ENCODE data around the gene RIOK3.
"Not testable (repeated sequence)": the region's sequence is repeated elsewhere in the genome, so short reads cannot be mapped to it uniquely, and the experiment has no call there.

RIOK3 gene

GRCh38 chr18:23498877-23499276 is 45.8 kb downstream of the RIOK3 start:
- peak; percentile 70 for DNase-seq

- DNase-seq: no peak
Measured at GRCh38 chr18:23499291-23499781, 46.2 kb downstream of the RIOK3 start.

GRCh38 chr18:23501626-23502025 is 48.5 kb downstream of the RIOK3 start:
- DNase-seq: no peak

GRCh38 chr18:23502516-23503037 is 49.5 kb downstream of the RIOK3 start:
- no peak for DNase-seq

DNA sequence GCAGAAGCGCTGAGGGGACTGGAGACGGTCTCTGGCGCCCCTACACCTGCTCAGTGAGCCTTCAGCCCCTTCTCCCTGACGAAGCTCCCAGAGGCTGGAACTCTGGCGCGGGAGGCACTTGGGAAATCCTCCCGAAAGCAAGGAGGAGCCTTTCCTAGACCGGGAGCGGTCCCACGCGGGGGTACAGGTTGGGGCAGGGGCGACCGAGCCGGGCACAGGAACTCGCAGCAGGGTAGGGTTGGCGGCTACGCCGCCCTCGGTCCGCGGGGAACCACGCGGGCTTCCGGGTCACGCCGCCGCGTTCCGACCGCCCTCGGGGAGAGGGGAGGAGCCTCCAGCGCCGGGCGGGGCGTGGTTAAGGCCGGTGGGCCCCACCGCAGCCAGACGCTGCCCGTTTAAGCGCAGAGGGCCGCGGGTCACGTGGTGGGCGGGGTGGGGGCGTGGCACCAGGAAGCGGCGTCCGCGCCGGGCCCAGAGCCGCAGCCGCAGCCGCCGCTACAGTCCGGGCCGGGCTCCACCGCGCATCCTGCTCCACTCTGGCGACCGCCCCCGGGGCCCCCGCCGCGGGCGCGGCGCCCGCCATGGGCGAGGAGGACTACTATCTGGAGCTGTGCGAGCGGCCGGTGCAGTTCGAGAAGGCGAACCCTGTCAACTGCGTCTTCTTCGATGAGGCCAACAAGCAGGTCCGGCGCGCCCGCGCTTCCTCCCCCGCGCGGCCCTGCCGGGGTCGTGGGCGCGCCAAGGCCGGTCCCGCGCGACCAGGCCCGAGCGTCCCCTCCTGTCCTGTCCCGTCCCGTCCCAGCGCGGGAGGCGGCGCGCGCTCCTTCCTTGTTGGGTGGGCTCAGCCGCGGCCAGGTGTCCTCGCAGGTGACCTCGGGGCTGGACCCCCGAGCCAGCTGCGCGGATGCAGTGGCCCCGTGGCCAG is 50.2 kb downstream of the RIOK3 start, which contains the start of gene RMC1:
Gene RMC1 (plus strand): TSS at position 474 of the 925 bp plus-strand sequence. CDS start 108 bp downstream, at position 582.
- peak; percentile 96 for DNase-seq

DNA sequence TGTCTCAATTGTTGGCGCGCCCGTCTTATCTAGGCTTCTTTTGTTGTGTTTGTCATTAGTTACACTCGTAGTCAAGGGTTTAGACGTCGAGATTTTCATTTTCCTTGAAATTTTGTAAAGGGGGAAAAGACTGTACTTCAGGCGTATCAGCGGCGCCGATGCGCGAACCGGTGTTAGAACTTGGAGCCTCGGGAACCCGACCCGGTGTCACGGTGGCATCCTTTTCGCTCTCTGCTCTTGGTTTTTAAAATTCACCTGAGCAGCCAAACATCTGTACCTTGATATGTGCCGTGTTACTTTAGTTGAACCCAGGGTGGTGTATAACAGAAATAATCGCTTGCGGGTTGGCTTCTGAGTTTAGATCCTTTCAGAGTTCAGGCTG is 50.9 kb downstream of the RIOK3 start:
- no peak for DNase-seq

GRCh38 chr18:23504720-23505119 is 51.6 kb downstream of the RIOK3 start:
- DNase-seq: no peak

GRCh38 chr18:23506393-23506792 is 53.3 kb downstream of the RIOK3 start:
- DNase-seq: no peak

GRCh38 chr18:23510923-23511322 is 57.8 kb downstream of the RIOK3 start:
- not testable (repeated sequence) for DNase-seq

DNA sequence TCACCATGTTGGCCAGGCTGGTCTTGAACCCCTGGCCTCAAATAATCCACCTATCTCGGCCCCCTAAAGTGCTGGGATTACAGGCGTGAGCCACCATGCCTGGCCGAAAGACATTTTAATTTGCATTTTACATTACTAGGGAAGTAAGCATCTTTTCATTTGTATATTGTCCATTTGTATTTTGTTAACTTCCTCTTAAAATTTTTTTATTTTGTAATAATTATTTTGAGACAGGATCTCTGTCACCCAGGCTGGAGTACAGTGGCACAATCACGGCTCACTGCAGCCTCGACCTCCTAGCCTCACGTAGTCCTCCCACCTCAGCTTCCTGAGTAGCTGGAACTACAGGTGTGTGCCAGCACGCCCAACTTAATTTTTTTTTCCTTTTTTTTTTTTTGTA is 59.1 kb downstream of the RIOK3 start:
- not testable (repeated sequence) for DNase-seq

DNA sequence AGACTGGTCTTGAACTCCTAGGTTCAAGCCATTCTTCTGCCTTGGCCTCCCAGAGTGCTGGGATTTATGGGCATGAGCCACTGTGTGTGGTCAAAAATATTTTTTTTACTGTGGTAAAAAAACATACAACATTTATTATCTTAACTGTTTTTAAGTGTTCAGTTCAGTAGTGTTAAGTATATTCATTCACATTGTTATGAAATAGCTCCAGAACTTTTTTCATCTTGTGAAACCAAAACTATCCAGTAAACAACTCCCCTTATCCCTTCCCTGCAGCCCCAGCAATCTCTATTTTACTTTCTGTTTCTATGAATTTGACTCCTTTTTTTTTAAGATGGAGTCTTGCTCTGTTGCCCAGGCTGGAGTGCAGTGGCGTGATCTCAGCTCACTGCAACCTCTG is 59.6 kb downstream of the RIOK3 start:
- DNase-seq: no peak

DNA sequence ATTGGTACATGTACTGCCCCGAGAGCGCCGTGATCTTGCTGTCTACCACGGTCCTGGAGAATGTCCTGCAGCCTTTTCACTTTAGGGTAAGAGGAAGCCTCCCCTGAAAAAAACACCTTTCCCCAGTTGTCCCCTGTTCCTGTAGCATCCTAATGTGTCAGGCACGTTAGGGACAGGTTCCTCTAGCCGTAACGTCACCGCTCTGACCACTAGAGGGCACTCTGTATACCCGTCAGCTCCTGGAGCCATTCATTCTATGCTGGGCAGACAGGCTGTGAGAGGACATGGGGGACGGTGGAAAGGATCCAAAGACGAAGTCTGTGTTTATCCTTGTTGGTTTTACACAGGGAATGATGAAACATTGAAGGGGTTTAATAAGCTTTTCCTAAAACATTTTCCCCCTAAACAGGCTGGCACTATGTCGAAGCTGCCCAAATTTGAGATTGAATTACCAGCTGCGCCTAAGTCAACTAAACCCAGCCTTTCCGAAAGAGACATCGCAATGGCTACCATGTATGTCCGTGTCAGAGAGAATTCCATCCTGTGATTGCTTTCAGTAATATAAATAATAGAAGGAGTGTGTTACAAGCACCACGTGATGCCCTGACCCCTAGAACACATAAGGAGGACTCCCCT is 62.9 kb downstream of the RIOK3 start:
- peak; percentile 62 for DNase-seq

DNA sequence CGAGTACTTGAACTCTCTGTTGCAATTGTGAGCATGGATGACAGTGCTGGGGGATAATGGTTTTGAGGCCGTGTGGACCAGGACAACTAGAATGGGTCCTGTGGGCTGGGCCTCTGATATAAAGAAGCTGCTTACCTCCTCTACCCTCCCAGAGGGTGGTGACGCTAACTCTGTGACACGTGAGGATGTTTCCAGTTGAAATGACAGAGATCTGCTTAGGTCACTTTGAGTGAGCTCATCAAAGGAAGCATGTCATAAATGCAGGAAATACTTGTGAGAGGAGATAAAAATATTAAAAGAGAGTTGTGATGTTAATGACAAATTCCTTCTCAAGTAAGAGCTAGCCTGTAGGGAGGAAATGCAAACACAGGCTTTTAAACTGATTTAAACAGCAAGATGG is 66.6 kb downstream of the RIOK3 start:
- DNase-seq: no peak

DNA sequence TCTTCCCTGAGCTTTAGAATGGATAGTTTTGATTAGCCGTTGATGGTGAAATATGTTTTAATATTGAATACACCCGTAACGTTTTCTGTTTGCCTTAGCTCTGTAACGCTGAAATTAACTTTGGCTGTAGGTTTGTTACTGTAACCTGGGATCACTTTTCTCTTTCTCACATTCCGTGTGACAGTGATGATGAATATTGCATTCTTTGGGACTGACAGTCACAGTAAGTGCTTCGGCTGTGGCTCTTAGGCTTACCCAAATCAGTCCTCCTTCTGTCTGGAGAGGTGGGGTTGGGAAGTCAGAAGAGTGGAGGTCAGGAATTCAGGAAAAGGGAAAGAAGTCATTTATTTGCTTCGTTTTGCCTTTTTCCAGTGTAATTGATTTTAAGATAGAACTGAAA is 68.2 kb downstream of the RIOK3 start:
- DNase-seq: no peak

DNA sequence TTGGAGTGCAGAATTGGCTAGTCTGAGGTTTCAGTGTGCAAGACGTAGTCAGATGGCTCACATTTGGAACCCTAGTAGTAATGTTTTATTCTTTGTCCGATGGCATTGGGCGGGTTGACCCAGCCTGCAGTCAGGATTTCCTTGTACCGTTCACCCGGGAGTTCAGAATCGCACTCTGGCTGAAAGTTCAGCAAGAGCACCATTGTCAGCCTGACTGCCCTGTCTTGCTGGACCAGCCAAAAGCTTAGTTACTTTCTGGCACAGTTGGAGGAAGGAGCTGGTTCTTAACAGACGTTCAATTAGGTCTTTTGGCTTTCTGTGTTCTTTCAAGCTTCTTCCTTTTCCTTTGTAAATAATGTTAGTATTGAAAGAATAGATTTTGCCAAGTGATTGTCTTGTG is 68.8 kb downstream of the RIOK3 start:
- no peak for DNase-seq

DNA sequence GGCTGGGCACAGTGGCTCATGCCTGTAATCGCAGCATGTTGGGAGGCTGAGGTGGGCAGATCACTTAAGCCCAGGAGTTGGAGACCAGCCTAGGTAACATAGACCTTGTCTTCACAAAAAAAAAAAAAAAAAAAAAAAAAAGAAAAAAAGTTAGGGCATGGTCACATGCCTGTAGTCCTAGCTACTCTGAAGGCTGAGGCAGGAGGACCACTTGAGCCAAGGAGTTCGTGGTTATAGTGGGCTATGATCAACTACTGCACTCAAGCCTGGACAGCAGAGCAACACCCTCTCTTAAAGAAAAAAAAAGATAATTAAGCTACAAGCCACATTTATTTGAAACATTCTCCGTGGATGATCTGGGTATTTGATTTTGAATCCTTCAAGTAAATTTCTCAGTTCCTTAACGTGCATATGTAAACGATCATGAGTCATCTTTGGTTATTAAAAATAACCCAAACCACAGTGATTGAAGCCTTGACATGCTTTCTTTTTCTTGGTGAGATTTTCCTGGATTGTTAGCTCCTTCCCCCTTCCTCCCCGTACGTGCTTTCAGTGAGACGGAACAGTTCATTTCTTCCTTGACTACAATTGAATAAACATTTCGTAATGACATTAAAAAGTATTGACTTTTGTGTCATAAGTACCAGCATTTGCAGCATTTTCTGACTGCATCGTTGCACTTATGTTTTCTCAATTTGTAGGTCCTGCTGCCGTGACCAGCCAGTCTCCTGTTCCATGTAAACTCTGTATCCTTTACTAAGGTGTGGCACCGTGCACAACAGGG is 70.5 kb downstream of the RIOK3 start:
- no peak for DNase-seq

- DNase-seq: no peak
Measured at GRCh38 chr18:23524213-23524707, 71.2 kb downstream of the RIOK3 start.

GRCh38 chr18:23526501-23527063 is 73.5 kb downstream of the RIOK3 start:
- DNase-seq: no peak

DNA sequence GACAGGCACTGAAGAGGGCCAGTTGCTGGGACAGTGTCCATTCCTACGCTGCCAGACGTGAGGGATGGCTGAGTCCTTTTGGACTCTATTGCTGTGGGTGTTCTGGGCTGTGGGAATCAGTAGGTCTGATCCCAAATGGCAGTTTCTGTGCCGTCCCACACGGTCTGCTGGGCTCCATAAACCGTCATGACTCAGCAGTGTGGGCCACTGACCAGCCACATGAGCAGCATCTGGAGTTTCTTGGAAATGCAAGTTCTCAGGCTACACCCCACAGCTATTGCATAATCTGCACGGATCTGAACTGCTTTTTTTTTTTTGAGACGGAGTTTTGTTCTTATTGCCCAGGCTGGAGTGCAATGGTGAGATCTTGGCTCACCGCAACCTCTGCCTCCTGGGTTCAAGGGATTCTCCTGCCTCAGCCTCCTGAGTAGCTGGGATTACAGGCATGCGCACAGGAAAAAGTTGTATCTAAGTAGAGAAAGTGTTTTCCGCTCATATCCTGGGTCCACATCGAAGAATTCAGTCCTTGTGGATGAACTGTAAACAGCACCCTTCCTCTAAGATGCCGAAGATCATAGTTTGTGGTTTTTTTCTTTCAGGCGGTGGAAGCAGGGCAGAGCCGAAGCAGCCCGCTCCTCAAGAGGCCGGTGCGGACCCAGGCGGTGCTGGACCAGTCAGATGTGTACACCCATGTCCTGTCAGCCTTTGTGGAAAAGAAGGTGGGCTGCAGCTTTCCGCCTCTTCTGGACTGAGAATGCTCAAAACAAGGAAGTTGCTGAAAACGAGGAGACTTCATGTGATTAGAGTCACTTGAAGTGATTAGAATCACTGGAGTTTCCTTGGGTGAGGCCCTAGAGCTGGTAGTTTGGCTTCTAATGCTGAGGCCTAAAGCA is 75.7 kb downstream of the RIOK3 start:
- no peak for DNase-seq

DNA sequence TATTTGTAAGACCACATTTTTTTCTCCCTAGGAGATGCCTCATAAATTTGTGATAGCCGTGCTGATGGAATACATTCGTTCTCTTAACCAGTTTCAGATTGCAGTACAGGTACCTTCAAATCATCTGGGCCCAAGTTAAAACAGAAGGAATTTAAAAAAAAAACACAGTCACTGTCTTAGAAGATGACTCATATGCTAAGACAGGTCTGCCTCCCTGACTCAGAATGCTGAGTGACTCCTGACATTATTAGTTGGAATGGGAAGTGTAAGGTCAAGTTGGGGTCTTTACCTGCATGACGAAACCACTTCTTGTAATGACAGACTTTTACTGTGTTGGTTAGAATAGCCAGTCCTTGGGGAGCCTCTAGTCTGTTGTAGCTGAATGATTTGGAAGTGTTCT is 76.5 kb downstream of the RIOK3 start:
- no peak for DNase-seq

GRCh38 chr18:23530195-23530594 is 77.1 kb downstream of the RIOK3 start:
- DNase-seq: no peak
